ENCODE measurements around the gene IL17B.
"Not testable (repeated sequence)": the region's sequence is repeated elsewhere in the genome, so short reads cannot be mapped to it uniquely, and the experiment has no call there.

Gene IL17B

DNA sequence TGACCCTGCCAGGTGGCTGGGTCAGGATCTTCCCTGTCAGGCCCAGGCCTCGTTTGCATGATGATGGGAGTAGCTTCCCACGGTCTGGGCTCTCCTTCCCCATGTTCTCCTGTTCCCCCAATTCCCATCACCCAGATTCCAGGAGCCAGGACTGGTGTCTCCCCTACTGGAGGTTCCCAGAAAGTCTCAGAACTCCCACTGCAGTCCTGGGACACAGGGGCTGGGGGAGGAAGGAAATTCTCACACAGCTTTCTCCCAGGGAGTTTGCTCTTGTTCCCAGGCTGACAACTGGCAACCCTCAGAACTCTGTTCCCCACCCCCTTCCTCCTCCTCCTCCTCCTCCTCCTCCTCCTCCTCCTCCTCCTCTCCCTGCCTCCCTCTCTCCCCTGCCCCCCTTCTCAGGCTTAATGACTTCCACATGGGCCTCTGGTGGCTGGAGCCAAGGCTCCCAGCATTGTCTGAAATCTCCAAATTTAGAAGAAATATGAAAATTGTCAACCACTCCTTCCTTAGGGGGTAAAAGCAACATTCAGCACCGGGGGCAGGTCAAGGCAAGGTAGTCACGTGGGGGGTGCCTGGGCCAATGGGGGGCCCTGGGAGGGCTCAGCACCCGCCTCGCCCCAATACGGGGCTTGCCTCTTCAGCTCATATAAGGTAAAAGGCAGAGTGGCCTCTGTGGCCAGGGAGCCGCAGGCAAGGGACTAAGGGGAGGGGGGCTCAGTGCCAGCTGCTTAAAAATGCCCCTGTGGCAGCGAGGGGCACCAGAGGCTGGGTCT is 27.3 kb upstream of the IL17B start:
- no peak overlapping the region for H3K27ac ChIP-seq (ENCODE audit: low read depth, low read length)

DNA sequence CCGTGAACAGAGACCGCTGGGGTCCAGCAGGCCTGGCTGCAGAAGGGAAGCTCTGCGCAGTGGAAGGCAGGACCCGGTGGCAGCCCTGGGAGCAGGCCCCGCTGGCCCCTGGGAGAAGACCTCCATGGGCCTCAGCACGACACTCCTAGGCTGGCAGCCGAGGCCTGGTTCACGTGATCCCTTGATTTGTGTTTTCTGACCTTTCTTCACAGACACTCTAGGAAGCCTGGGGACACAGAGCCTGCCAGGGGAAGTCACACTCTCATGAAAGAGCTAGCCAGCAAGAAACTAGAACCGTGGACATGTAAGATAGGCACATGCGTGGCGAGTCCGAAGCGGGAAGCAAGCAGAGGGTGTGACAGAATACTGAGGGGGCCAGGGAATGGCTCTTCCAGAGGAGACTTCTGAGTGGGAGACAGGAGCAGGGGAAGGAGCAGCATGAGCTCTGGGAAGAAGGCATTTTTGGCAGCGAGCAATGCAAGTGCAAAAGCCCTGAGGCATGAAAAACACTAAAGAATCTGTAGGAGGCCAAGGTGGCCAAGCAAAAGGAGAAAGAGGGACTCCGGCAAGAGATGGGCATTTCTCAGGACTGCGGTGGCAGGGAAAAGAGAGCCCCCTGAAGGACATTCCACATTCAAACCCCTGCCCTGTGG is 26.6 kb upstream of the IL17B start:
- peaks cover 58% of the 10 kb centered on the region for H3K4me1 ChIP-seq (ENCODE audit: control insufficient read depth, insufficient read depth, low read length)
- no peak overlapping the region for H3K9ac ChIP-seq (ENCODE audit: low read length)
- no peaks in the 10 kb centered on the region for H3K9me3 ChIP-seq (ENCODE audit: control insufficient read depth, insufficient read depth, low read depth, low read length)
- H3K27ac ChIP-seq (ENCODE audit: low read depth, low read length), result no peak overlapping the region
- no peak overlapping the region for H3K4me3 ChIP-seq (ENCODE audit: low read depth, low read length)
- no peaks in the 10 kb centered on the region for H3K36me3 ChIP-seq (ENCODE audit: control insufficient read depth, insufficient read depth, low read length)
- no peaks in the 10 kb centered on the region for H3K27me3 ChIP-seq (ENCODE audit: control insufficient read depth, insufficient read depth, low read length)

More for the DNA sequence above, 27.3 kb upstream of the IL17B start:
- Histone ChIP-seq H3K9ac (ENCODE audit: low read length) (no peak overlapping the region), H3K27me3 (ENCODE audit: control insufficient read depth, insufficient read depth, low read length) (no peaks in the 10 kb centered on the region), H3K36me3 (ENCODE audit: control insufficient read depth, insufficient read depth, low read length) (no peaks in the 10 kb centered on the region), H3K4me3 (ENCODE audit: low read depth, low read length) (no peak overlapping the region), H3K4me1 (ENCODE audit: control insufficient read depth, insufficient read depth, low read length) (peaks cover 62% of the 10 kb centered on the region), H3K9me3 (ENCODE audit: control insufficient read depth, insufficient read depth, low read depth, low read length) (no peaks in the 10 kb centered on the region)

DNA sequence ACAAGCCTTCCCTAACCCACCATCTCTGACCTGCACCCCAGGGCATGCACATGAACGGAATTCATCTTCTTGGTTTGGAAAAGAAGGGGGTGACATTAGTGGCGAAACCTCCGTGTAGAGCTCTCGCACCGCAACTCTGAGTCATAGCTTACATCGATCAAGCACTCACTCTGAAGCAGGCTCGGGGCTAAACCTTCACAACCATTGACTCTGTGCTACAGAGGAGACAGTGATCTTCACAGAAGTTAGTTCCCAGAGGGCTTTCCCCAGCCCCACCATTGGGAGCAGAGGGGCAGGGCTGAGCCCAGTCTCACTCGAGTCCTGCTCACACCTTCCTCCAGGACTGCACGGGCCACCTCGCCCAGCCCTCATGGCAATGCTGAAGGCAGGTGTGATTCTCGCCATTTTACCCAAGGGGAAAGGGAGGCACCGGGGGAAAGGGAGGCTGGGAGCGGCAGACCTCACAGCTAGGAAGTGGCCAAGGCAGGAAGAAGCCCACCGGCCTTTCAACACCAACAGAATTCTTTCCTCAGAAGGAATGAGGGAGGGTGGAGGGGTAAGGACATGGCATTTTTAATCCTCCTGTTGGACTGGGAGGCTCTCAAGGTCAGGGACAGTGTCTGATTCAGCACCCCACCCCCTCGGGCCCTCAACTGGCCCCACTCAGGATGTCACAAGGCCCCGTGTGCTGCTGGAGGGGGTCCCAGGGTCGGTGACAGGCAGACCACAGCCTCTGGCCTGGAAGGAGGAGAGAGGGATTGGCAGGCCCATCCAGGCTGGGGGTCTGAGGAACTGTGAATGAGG is 25.9 kb upstream of the IL17B start:
- Histone ChIP-seq H3K4me3 (ENCODE audit: low read depth, low read length) (no peak overlapping the region), H3K9ac (ENCODE audit: low read length) (no peak overlapping the region), H3K27me3 (ENCODE audit: control insufficient read depth, insufficient read depth, low read length) (no peaks in the 10 kb centered on the region), H3K4me1 (ENCODE audit: control insufficient read depth, insufficient read depth, low read length) (peaks cover 51% of the 10 kb centered on the region), H3K36me3 (ENCODE audit: control insufficient read depth, insufficient read depth, low read length) (no peaks in the 10 kb centered on the region), H3K27ac (ENCODE audit: low read depth, low read length) (no peak overlapping the region), H3K9me3 (ENCODE audit: control insufficient read depth, insufficient read depth, low read depth, low read length) (no peaks in the 10 kb centered on the region)

DNA sequence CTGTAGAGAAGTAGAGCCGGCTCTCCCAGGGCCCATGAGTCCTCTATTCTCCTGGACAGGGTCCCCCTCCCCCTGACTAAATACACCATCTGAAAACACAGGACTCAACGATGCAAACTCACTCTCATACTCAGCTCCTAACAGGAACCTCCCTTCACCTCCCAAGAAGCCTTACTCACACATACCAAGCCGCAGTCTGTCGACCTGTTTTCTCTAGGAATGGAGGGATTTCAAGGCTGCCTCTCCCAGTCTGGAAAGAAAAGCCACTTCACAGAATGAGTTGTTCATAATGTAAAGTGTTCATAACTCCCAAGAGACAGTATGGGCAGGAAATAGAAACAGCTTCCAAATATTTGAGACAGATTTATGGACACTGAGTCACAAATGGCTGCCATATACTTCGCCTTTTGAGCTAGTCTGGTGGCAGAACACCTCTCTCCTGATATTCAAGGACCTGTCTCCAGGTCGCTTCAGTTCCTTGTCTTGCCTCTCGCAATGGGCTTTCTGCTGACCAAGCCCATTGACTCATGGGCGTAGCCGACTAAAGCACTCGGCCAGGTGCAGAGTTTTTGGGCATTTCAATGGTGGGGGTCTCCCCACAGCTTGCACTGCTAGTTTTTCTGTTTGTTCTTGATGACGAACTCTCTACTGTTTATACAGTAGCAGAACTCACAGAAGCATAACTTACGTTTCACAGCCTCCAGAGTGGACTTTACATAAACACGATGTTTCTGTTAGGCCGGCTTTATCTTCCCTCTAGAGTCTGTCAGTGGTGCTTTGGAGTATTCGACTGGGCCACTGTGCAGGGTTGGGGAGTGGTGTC is 25.0 kb upstream of the IL17B start:
- no peaks in the 10 kb centered on the region for H3K27me3 ChIP-seq (ENCODE audit: control insufficient read depth, insufficient read depth, low read length)
- peaks cover 43% of the 10 kb centered on the region; the same call in 1 of the 2 replicates for H3K4me1 ChIP-seq (ENCODE audit: control insufficient read depth, insufficient read depth, low read length)
- no peaks in the 10 kb centered on the region for H3K36me3 ChIP-seq (ENCODE audit: control insufficient read depth, insufficient read depth, low read length)
- no peak overlapping the region for H3K4me3 ChIP-seq (ENCODE audit: low read depth, low read length)
- no peak overlapping the region for H3K27ac ChIP-seq (ENCODE audit: low read depth, low read length)
- no peak overlapping the region for H3K9ac ChIP-seq (ENCODE audit: low read length)
- H3K9me3 ChIP-seq (ENCODE audit: control insufficient read depth, insufficient read depth, low read depth, low read length), result no peaks in the 10 kb centered on the region

DNA sequence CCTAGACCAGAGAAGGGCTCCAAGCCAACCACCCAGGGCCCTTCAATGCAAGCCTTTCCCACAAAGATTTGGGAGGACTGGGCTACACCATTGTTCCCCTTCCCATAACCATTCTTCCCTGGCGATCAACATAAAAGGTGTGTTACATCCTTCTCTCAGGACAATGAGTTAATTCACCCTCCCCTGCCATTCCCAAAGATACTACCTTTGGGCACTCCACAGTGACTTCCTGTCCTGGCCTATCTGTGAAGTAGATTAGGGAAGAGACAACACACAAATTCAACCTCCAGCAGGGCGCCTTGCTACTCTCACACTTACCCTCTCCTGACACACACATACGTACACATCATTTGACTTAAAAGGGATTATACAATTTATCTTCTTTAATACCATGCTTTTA is 23.2 kb upstream of the IL17B start:
- Histone ChIP-seq H3K27ac (ENCODE audit: low read depth, low read length) (no peak overlapping the region), H3K36me3 (ENCODE audit: control insufficient read depth, insufficient read depth, low read length) (no peaks in the 10 kb centered on the region), H3K9ac (ENCODE audit: low read length) (no peak overlapping the region), H3K9me3 (ENCODE audit: control insufficient read depth, insufficient read depth, low read depth, low read length) (no peaks in the 10 kb centered on the region), H3K4me1 (ENCODE audit: control insufficient read depth, insufficient read depth, low read length) (peaks cover 36% of the 10 kb centered on the region; the same call in 1 of the 2 replicates), H3K27me3 (ENCODE audit: control insufficient read depth, insufficient read depth, low read length) (no peaks in the 10 kb centered on the region), H3K4me3 (ENCODE audit: low read depth, low read length) (no peak overlapping the region)

DNA sequence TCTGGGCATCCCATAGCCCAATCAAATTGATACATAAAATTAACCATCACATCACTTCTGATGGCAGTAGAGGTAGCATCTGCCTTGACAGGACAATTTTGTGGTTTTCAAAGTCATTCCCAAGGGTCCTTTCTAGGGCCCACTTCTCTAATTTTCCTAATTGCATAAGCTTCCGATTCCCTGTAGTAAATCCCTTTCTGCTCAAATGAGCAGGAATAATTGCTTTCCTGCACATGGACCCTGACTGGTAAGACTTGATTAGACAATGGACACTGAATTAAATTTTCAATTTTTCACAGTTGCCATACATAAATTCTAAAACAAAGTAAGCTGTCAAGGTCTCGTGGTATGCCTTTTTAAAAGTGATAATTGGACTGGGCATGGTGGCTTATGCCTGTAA is 22.0 kb upstream of the IL17B start:
- Histone ChIP-seq H3K27ac (ENCODE audit: low read depth, low read length) (no peak overlapping the region), H3K4me3 (ENCODE audit: low read depth, low read length) (no peak overlapping the region), H3K36me3 (ENCODE audit: control insufficient read depth, insufficient read depth, low read length) (no peaks in the 10 kb centered on the region), H3K27me3 (ENCODE audit: control insufficient read depth, insufficient read depth, low read length) (no peaks in the 10 kb centered on the region), H3K9ac (ENCODE audit: low read length) (no peak overlapping the region), H3K4me1 (ENCODE audit: control insufficient read depth, insufficient read depth, low read length) (peaks cover 23% of the 10 kb centered on the region; the same call in 1 of the 2 replicates), H3K9me3 (ENCODE audit: control insufficient read depth, insufficient read depth, low read depth, low read length) (no peaks in the 10 kb centered on the region)

DNA sequence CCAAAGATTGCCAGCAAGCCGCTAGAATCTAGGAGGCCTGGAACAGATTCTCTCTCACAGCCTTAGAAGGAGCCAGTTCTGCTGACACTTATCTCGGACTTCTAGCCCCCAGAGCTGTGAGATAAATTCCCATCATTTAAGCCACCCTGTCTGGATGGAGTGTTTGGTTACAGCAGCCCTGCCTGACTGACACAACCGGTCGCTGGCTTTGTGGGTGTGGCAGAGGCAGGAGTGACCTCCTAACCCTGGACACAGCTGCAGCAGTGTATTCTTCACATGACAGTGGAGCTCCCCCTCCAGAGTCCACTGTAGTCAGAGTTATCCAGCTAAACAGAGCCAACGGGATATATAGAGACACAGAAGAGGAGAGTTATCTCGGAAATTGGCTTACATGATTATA is 21.2 kb upstream of the IL17B start:
- Histone ChIP-seq H3K4me3 (ENCODE audit: low read depth, low read length) (no peak overlapping the region), H3K4me1 (ENCODE audit: control insufficient read depth, insufficient read depth, low read length) (peaks cover 16% of the 10 kb centered on the region; the same call in 1 of the 2 replicates), H3K27me3 (ENCODE audit: control insufficient read depth, insufficient read depth, low read length) (no peaks in the 10 kb centered on the region), H3K9ac (ENCODE audit: low read length) (no peak overlapping the region), H3K27ac (ENCODE audit: low read depth, low read length) (no peak overlapping the region), H3K36me3 (ENCODE audit: control insufficient read depth, insufficient read depth, low read length) (no peaks in the 10 kb centered on the region), H3K9me3 (ENCODE audit: control insufficient read depth, insufficient read depth, low read depth, low read length) (no peaks in the 10 kb centered on the region)

DNA sequence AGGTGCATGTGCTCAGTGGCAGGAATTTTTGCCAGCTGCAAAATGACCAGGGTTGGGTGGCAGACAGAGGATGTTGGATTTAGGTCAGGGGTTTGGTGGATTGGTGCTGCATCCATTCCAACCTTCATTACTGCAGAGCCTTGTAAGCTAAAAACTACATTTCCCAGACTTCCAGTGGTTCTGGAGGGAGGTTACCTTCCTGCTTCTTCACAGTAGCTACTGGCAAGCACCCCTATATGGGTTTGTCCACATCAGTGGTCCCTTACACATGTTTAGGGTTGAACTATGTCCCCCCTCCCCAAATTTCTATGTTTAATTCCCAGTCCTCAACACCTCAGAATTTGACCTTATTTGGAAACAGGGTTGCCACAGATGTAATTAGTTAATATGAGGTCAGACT is 20.7 kb upstream of the IL17B start:
- H3K4me3 ChIP-seq (ENCODE audit: low read depth, low read length), result no peak overlapping the region
- H3K27me3 ChIP-seq (ENCODE audit: control insufficient read depth, insufficient read depth, low read length), result no peaks in the 10 kb centered on the region
- no peaks in the 10 kb centered on the region for H3K9me3 ChIP-seq (ENCODE audit: control insufficient read depth, insufficient read depth, low read depth, low read length)
- no peak overlapping the region for H3K27ac ChIP-seq (ENCODE audit: low read depth, low read length)
- no peak overlapping the region for H3K9ac ChIP-seq (ENCODE audit: low read length)
- H3K36me3 ChIP-seq (ENCODE audit: control insufficient read depth, insufficient read depth, low read length), result no peaks in the 10 kb centered on the region
- peaks cover 11% of the 10 kb centered on the region; the same call in 1 of the 2 replicates for H3K4me1 ChIP-seq (ENCODE audit: control insufficient read depth, insufficient read depth, low read length)

DNA sequence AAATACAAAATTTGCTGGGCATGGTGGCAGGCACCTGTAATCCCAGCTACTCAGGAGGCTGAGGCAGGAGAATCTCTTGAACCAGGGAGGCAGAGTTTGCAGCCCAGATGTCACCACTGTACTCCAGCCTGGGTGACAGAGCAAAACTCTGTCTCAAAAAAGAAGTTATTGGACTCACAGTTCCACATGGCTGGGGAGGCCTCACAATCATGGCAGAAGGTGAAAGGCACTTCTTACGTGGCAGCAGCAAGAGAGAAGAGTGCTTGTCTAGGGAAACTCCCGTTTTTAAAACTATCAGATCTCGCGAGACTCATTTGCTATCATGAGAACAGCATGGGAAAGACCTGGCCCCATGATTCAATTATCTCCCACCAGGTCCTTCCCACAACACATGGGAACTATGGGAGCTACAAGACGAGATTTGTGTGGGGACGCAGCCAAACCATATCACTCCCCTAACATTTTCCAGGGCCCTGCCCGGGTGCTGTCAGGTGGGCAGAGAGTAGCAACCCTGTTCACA is 19.7 kb upstream of the IL17B start:
- not testable (repeated sequence) for H3K4me1 ChIP-seq (ENCODE audit: control insufficient read depth, insufficient read depth, low read length); H3K9ac ChIP-seq (ENCODE audit: low read length); H3K4me3 ChIP-seq (ENCODE audit: low read depth, low read length); H3K27ac ChIP-seq (ENCODE audit: low read depth, low read length); H3K27me3 ChIP-seq (ENCODE audit: control insufficient read depth, insufficient read depth, low read length); H3K9me3 ChIP-seq (ENCODE audit: control insufficient read depth, insufficient read depth, low read depth, low read length); H3K36me3 ChIP-seq (ENCODE audit: control insufficient read depth, insufficient read depth, low read length)

DNA sequence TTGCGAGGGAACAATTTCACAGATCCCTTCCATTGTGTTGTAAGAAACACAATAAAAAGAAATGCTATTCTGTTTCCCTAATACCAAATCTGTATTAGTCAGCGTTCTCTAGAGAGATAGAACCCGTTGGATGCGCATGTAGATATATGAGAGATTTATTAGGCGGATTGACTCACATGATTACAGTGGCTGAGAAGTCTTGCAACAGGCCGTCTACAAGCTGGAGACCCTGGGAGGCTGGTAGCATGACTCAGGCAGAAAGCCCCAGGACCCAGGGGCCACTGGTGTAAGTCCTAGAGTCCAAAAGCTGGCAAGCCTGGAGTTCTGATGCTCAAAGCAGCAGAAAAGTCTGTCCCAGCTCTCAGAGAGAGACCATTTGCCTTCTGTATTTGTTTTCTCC is 18.4 kb upstream of the IL17B start:
- Histone ChIP-seq H3K9ac (ENCODE audit: low read length) (no peak overlapping the region), H3K27me3 (ENCODE audit: control insufficient read depth, insufficient read depth, low read length) (no peaks in the 10 kb centered on the region), H3K4me3 (ENCODE audit: low read depth, low read length) (no peak overlapping the region), H3K4me1 (ENCODE audit: control insufficient read depth, insufficient read depth, low read length) (peaks cover 5% of the 10 kb centered on the region; the same call in 1 of the 2 replicates), H3K36me3 (ENCODE audit: control insufficient read depth, insufficient read depth, low read length) (no peaks in the 10 kb centered on the region), H3K9me3 (ENCODE audit: control insufficient read depth, insufficient read depth, low read depth, low read length) (no peaks in the 10 kb centered on the region), H3K27ac (ENCODE audit: low read depth, low read length) (no peak overlapping the region)

All from HUES6 (cell line).